Vagina (tissue), 2 donors: Measurements from ENCODE around the gene NBPF3. TPM values are rescaled to one million over a fixed set of nuclear protein-coding genes. Genes with fewer than 3 reads are reported as not detected.
"Not testable (repeated sequence)": the region's sequence is repeated elsewhere in the genome, so short reads cannot be mapped to it uniquely, and the experiment has no call there.

Source experiments
- DNase-seq, 2 donors: peaks; one replicate each; pipeline ENCODE4 v3.0.0-alpha.2; 2017; ENCODE audit errors: extremely low spot score in 2 of 2
- H3K27ac ChIP-seq: fragments of 200-600 bp; sonication (generic); one replicate; pipeline ENCODE4 v1.5.1; 2019
- H3K27me3 ChIP-seq: fragments of 200-600 bp; sonication (generic); one replicate; pipeline ENCODE4 v1.5.1; 2019
- H3K36me3 ChIP-seq, 2 donors: fragments of 200-600 bp; sonication (generic); one replicate each; pipeline ENCODE4 v1.5.1; 2017 to 2019
- H3K4me1 ChIP-seq: fragments of 200-600 bp; sonication (generic); one replicate; pipeline ENCODE4 v1.5.1; 2019
- H3K4me3 ChIP-seq, 2 donors: fragments of 200-600 bp; sonication (generic); 1 replicate in 1 of 2; 2 replicates in 1 of 2; pipeline ENCODE4 v1.5.1; 2016 to 2019
- H3K9me3 ChIP-seq: fragments of 200-600 bp; sonication (generic); one replicate; pipeline ENCODE4 v1.5.1; 2019
- CTCF ChIP-seq, 3 experiments: fragments of 450-650 bp in 2 of 3; fragments of 200-600 bp in 1 of 3; sonication (generic) in 1 of 3; IDR thresholded peaks; one replicate each; pipeline ENCODE4 v1.5.1; 2017 to 2019; ENCODE audit warnings: antibody characterized with exemption in 3 of 3, mild to moderate bottlenecking in 2 of 3, moderate library complexity in 2 of 3
- POLR2A ChIP-seq, 2 donors: fragments of 450-650 bp; IDR thresholded peaks; one replicate each; pipeline ENCODE4 v1.6.1; 2017; ENCODE audit warnings: antibody characterized with exemption in 2 of 2, mild to moderate bottlenecking in 2 of 2, moderate library complexity in 2 of 2
- POLR2AphosphoS5 ChIP-seq, 2 donors: sonication (generic); formaldehyde crosslinking; IDR thresholded peaks; one replicate each; pipeline ENCODE4 v1.9.0; 2017; ENCODE audit warnings: antibody characterized with exemption in 2 of 2, mild to moderate bottlenecking in 2 of 2, low read depth in 1 of 2; ENCODE audit not compliant: insufficient read depth in 1 of 2
- intact Hi-C: fragments of 100-400 bp; cut with DNase I; formaldehyde crosslinking; loops from one replicate; pipeline ENCODE4 v1.15.1; 2023
- total RNA-seq: library from RNA; depleted of rRNA; stranded (reverse); fragments of >200 nt; gene quantifications from one replicate; pipeline ENCODE4 v1.2.3, GENCODE V29; 2016

Gene NBPF3
- total RNA-seq, 1 donor from 2014 or later, result 10.1 TPM

- DNase-seq, result no peak
- intact Hi-C loops, result no loop called here
- H3K4me1 ChIP-seq, result no peaks in the 10 kb centered on the region
- no peaks in the 10 kb centered on the region for H3K36me3 ChIP-seq
- H3K4me3 ChIP-seq, result no peak overlapping the region
- no peaks in the 10 kb centered on the region for H3K9me3 ChIP-seq
- TF ChIP-seq POLR2A (IDR thresholded peaks at IDR 0.05), result no peak
- TF ChIP-seq CTCF (IDR thresholded peaks at IDR 0.05), result no peak
- TF ChIP-seq POLR2AphosphoS5 (IDR thresholded peaks at IDR 0.05; ENCODE audit: insufficient read depth in 1 of 2, low read depth in 1 of 2), result no peak
- H3K27ac ChIP-seq, result no peak overlapping the region
- no peaks in the 10 kb centered on the region for H3K27me3 ChIP-seq
Measured at GRCh38 chr1:21517660-21518480, 77.9 kb downstream of the NBPF3 start.

- Histone ChIP-seq H3K4me3 (no peak overlapping the region), H3K4me1 (no peaks in the 10 kb centered on the region), H3K27me3 (no peaks in the 10 kb centered on the region), H3K36me3 (no peaks in the 10 kb centered on the region), H3K9me3 (no peaks in the 10 kb centered on the region), H3K27ac (no peak overlapping the region)
- TF ChIP-seq POLR2A (IDR thresholded peaks at IDR 0.05), result no peak
- TF ChIP-seq CTCF (IDR thresholded peaks at IDR 0.05), result no peak
- TF ChIP-seq POLR2AphosphoS5 (IDR thresholded peaks at IDR 0.05; ENCODE audit: insufficient read depth in 1 of 2, low read depth in 1 of 2), result no peak
- intact Hi-C loops, result no loop called here
- DNase-seq, result no peak
Measured at GRCh38 chr1:21518774-21519455, 79.0 kb downstream of the NBPF3 start.

- DNase-seq, H3K9me3 ChIP-seq, H3K27ac ChIP-seq, H3K4me3 ChIP-seq, H3K4me1 ChIP-seq, H3K27me3 ChIP-seq, intact Hi-C loops, H3K36me3 ChIP-seq: not testable (repeated sequence)
Measured at GRCh38 chr1:21519486-21520070, 79.6 kb downstream of the NBPF3 start.

GRCh38 chr1:21520899-21521716 is 81.2 kb downstream of the NBPF3 start:
- Histone ChIP-seq H3K27ac (no peak overlapping the region), H3K4me3 (no peak overlapping the region), H3K9me3 (no peaks in the 10 kb centered on the region), H3K36me3 (no peaks in the 10 kb centered on the region), H3K4me1 (no peaks in the 10 kb centered on the region), H3K27me3 (no peaks in the 10 kb centered on the region)
- DNase-seq, result no peak
- TF ChIP-seq CTCF (IDR thresholded peaks at IDR 0.05), result no peak
- TF ChIP-seq POLR2AphosphoS5 (IDR thresholded peaks at IDR 0.05; ENCODE audit: insufficient read depth in 1 of 2, low read depth in 1 of 2), result no peak
- no peak for TF ChIP-seq POLR2A (IDR thresholded peaks at IDR 0.05)
- intact Hi-C loops, result no loop called here

- no peak overlapping the region for H3K27ac ChIP-seq
- H3K27me3 ChIP-seq, result no peaks in the 10 kb centered on the region
- H3K36me3 ChIP-seq, result no peaks in the 10 kb centered on the region
- intact Hi-C loops, result no loop called here
- DNase-seq, result no peak
- no peaks in the 10 kb centered on the region for H3K9me3 ChIP-seq
- no peak overlapping the region for H3K4me3 ChIP-seq
- no peaks in the 10 kb centered on the region for H3K4me1 ChIP-seq
- TF ChIP-seq POLR2A (IDR thresholded peaks at IDR 0.05), result no peak
- TF ChIP-seq CTCF (IDR thresholded peaks at IDR 0.05), result no peak
- TF ChIP-seq POLR2AphosphoS5 (IDR thresholded peaks at IDR 0.05; ENCODE audit: insufficient read depth in 1 of 2, low read depth in 1 of 2), result no peak
Measured at GRCh38 chr1:21521717-21522060, 81.8 kb downstream of the NBPF3 start.
